Activated CD8-positive, alpha-beta memory T cell treated with anti-CD3 and anti-CD28 coated beads, Interleukin-2, amount 50 U/mL, for 1 hour (primary cell): ENCODE data around the gene FARP1.

ENCODE experiments used
- DNase-seq: peaks from one replicate; pipeline ENCODE4 v3.0.0-alpha.2; 2020; ENCODE audit errors: extremely low read depth

The FARP1 gene

GRCh38 chr13:98420554-98421175 is 277.8 kb downstream of the FARP1 start:
- DNase-seq: no peak

GRCh38 chr13:98422046-98422445 is 279.2 kb downstream of the FARP1 start:
- DNase-seq: no peak

GRCh38 chr13:98423417-98423816 is 280.5 kb downstream of the FARP1 start:
- no peak for DNase-seq

GRCh38 chr13:98427331-98427995 is 284.6 kb downstream of the FARP1 start:
- no peak for DNase-seq

GRCh38 chr13:98428256-98428966 is 285.5 kb downstream of the FARP1 start:
- no peak for DNase-seq

- no peak for DNase-seq
These were observed 286.2 kb downstream of the FARP1 start for GRCh38 chr13:98429081-98429480.

- no peak for DNase-seq
These were observed 286.6 kb downstream of the FARP1 start for GRCh38 chr13:98429531-98429930.

- no peak for DNase-seq
These were observed 287.3 kb downstream of the FARP1 start for GRCh38 chr13:98429977-98430736.

- no peak for DNase-seq
These were observed 289.7 kb downstream of the FARP1 start for GRCh38 chr13:98432638-98433037.

GRCh38 chr13:98433654-98434053 is 290.8 kb downstream of the FARP1 start:
- DNase-seq: no peak

GRCh38 chr13:98434060-98434459 is 291.2 kb downstream of the FARP1 start:
- no peak for DNase-seq

- no peak for DNase-seq
These were observed 292.5 kb downstream of the FARP1 start for GRCh38 chr13:98435376-98435775.

GRCh38 chr13:98436233-98436910 is 293.5 kb downstream of the FARP1 start:
- no peak for DNase-seq

GRCh38 chr13:98438246-98439125 is 295.6 kb downstream of the FARP1 start:
- no peak for DNase-seq

- no peak for DNase-seq
These were observed 296.4 kb downstream of the FARP1 start for GRCh38 chr13:98439126-98439828.

GRCh38 chr13:98439896-98440295 is 297.0 kb downstream of the FARP1 start:
- no peak for DNase-seq

GRCh38 chr13:98440390-98441055 is 297.6 kb downstream of the FARP1 start:
- no peak for DNase-seq

GRCh38 chr13:98441056-98441676 is 298.3 kb downstream of the FARP1 start:
- DNase-seq: no peak
